Activated CD8-positive, alpha-beta memory T cell treated with anti-CD3 and anti-CD28 coated beads for 1 hour (primary cell): Measurements from ENCODE around the gene FBN1.

Source experiments
- DNase-seq, 2 donors: peaks; one replicate each; pipeline ENCODE4 v3.0.0-alpha.2; 2020; ENCODE audit warnings: low read depth in 1 of 2; ENCODE audit errors: extremely low read depth in 1 of 2

FBN1 gene

DNA sequence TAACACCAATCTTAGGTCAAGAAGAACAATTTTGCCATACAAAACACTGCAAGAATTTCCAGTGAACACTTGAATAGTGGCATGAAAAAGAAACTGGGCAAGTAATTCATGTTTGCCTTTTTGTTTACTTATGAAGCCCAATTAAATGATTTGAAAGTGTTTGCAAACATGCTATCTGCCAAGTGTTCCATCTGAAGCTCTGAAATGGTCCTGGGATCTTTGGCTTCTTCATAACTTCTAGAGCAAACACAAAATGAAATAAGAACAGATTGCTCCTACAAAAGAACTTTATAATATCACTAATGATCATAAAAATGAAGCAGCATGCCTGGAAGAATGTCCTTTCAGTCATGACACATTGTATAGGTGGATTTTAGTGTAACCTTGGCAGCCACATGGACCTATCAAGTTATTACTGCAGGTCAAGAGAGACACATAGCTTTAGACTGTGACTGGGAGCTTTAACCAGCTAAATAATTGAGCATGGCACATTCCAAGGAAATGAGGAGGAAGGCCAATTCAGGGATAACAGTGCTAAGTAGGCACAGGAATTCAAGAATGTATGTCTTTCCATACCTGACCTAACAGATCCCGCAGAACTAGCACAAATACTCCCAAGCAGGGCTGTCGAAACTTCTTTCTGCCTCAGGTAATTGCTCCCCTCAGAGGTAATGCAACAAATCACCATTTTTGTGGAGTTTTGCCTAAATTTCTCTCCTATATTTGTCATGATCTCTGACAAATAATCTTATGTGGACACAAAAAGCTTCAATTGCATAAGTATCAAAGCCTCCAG is 169.7 kb downstream of the FBN1 start:
- DNase-seq: no peak

DNA sequence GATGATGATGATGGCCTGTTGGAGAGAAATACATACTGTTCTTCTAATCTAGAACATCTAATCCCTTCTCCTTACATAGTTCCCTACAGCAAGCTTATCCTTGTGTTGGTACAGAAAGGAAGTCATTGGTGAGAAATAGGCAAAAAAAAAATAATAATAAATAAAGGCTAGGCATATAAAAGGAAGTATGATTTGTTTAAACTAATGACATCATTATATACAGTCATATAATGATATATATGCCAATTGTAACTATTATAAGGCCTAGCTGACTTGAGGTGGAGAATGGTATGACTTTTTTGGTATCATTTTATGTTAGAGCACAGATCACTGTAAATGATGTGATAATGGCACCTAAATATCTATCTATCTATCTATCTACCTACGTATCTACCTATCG is 171.8 kb downstream of the FBN1 start:
- DNase-seq: no peak

DNA sequence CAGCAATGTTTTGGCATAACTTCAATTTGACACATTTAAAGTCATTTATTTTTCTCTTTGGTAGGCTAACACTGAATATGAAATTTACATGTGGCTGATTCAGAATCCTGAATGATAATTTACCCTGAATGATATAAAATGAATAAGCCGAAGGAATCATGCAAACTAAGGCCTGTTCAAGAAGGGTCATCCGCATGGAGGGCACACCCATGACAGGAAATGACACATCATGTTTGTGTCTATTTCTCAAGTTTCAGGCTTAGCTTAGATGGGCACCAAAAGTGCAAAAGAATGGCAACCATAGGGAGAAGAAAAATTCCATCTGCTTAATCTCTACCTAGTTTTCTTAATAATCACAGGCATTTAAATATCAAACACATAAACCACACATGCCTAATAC is 172.8 kb downstream of the FBN1 start:
- no peak for DNase-seq

DNA sequence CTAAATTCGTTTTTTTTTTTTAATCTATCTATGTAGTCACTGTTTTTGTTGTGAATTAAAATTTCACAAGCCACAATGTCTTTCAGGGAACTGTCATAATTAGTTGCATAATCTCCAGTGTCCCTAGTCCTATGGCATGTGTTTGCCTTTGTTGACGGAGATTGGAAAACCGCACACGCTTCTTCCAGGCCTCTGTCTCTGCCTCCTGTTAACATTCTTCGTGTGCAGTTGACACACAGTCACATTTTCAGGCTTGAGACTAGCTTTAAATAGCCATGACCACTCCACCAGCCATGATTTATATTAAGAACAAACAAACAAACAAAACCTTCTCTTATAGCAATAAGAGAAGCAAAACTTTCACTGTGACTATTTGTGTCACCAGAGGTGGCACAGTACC is 174.4 kb downstream of the FBN1 start:
- DNase-seq: no peak

DNA sequence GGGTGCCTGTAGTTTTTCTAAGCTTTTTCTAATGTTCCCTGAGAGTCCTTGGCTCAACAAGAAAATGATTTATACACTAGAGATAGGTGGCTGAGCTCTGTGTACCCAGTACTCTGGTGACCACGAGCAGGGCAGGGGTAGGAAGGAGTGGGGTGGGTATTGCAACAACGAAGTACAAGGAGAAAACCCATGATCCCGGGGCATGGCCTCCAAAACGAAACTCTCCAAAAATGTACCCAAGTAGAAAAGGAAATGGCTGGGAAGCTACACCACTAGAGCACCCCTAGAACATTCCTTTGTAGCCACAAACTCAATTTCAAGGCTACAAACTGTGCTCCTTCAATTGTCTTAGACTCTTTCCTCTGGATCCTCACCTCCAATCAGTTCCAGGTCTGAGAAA is 175.4 kb downstream of the FBN1 start:
- no peak for DNase-seq

DNA sequence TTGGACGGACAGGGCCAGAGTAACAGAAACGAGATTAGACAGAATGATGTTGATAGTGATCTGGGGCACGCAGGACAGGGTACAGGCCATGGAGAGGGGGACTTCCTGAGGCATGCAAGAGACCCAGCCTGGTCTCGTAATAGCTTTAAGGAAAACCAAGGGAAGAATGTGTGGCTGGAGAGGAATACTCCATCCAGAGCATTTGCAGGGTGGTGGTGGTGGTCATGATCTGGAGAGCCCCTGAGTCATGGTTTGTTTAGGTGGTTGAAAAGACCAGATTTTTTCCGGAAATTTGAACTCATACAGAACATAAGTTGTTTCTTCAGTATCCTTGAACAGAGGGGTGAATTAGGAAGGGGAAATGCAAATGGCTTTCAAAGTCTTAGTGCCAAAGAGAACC is 175.8 kb downstream of the FBN1 start:
- DNase-seq: no peak

DNA sequence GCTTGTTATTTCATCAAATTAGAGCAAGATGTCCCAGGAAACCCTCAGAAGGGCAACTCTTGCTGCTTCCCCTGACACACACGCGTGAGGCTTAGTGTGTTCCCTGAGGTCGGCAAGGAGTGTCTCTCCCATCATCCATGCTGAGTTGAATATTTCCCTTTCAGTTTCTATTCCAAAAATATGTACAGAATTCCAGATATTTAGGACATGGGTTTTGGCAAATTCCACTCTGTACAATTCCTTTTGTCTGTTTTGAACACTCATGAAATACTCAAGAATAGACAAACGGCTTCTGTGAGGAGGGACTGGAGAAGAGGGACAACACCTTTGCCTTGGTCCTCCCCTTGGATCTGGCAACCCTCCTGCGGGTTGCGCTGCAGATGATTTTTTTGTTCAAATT is 176.2 kb downstream of the FBN1 start:
- DNase-seq: no peak

DNA sequence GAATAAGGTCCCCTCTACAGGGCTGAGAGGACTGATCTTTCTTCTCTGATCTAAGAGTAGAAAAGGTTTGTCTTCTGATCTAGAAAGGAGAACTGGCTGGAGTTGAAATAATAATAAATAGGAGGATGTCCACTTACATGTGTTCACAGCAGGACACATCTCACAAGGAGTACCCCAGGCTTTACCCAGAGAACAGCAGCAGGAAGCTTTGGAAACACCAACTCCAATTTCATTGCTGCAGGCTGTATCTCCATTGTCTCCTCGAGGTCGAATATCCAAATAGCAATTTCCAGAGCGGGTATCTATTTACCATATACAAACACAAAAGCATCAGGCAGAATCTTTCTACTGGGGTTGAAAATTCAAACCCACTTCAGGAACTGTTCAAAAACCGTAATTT is 177.7 kb downstream of the FBN1 start:
- no peak for DNase-seq

DNA sequence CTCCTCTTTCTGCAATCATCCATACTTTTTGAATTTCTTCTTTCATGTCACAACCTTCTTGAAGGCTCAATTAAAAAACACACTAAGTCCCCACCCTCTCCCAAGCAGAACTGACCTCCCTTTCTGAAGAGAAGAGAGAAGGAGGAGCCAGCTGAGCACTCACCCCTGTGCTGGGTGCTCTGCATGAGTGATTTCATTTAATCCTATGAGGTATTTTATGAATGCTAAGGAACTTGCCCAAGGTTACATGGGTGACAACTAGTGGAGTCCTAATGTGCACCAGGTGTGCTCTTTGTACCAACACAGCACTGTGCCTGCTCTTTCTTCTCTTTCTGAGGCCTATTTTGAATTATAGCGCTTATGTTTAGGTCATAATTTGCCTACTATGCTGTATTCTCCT is 178.7 kb downstream of the FBN1 start:
- no peak for DNase-seq

DNA sequence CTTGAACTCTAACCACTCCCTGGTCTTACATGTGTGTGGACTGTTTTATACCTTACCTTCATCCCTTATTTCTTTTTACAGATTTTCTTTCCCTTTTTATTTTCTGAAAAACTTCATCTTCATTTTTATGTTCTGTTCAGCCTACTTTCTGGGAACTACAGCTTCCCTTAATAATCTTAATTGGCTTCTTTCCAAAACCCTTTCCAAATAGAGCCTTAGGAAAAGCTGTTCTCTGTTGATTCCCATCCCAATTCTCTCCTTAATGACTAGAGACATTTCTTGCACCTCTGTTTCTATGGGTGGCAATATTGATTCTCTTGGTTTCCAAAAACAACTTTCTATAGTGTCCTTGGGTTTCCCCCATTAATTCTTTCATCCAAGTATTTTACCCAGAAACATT is 179.4 kb downstream of the FBN1 start:
- DNase-seq: no peak

DNA sequence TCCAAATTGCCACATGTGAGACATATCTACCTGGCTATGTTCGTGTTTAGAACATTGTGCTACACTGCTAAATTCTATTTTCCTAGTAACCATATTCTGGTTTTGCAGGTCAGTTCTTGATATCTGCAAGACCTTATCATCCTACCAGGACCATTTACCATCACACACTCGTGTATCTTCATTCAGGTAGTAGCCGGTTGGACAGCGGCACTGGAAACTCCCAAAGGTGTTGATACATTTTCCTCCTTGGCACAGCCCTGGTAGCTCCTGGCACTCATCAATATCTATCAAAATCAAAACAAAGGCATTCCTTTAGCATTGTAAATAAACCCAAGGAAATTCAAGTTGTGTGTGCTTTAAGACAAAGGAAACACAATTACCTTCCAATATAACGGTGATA is 180.1 kb downstream of the FBN1 start:
- no peak for DNase-seq

DNA sequence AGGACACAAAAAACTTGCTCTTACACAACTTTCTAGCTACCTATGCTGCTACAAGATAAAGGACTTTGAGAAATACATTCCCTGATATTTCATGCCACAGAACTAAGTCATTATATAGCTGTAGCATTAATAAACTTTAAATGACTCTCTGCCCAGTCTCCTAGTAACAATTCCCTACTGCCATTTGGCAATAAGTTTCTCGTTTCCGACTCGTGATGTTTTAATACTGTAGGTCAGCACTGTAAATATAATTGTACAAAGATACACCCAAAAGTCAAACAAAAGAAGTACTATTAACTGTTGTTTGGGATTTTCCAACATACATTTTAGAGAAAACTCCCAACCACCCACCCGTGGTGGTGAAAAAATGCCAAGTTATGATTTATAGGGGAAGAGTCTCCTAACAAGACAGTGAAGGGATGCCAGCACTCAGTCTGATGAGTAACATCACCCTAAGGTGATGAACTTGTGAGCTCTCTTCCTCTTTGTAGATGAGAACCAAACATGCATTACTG is 182.1 kb downstream of the FBN1 start:
- no peak for DNase-seq

DNA sequence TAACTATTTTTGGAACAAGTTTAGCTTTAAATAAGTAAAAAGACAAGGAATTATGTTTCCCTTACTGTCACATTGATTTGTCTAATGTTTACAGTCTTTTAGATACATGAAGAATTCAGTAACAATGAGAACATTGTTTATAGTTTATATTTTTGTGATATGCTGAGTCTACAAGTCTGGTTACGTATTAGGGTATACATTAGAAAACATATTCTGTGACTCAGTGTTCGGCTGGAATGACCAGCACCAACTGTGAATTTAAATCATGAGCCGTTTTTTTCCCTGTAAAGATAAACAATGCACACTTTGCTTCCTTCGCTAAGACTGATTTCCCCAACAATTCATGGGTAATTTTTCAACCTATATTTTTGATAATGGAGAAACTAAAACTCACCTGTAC is 182.8 kb downstream of the FBN1 start:
- DNase-seq: no peak

DNA sequence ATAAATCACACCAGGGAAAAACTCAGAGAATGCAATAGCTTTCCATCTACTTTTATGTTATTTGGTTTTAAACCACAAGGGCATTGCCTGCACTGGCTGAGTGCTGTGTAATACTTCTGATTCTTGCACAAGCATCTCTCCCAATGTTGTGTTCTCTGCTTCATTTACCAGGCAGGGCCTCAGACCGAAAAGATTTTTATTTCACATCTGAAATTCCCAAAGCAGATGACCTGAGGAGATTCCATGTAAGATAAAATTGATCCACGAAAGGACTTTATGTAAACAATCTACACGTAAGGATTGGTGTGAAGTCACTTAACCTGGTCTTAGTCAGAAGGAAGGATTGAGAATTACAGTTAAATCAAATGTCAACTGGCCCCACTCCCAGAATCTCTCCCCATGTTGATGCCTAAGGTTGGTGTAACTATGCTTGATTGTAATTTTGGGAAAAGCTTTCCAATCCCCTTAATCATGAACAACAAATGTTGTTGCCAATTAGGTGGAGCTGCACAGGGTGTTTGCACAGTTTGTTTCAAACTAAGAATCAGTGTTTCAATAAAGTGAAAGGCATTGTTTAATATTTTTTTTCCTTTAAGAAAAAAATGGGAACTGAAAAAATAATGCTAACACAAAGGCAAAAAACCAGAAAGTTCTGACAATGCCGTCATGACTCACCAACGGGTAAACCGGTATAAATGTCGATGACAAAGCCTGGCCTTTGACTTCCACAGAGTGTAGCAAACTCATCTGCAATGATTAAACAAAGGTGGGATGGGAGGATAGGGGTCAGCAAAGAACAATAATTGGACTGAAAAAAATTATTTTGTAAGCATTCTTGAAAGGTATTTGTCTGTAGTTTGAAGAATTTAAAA is 185.7 kb downstream of the FBN1 start:
- DNase-seq: no peak

DNA sequence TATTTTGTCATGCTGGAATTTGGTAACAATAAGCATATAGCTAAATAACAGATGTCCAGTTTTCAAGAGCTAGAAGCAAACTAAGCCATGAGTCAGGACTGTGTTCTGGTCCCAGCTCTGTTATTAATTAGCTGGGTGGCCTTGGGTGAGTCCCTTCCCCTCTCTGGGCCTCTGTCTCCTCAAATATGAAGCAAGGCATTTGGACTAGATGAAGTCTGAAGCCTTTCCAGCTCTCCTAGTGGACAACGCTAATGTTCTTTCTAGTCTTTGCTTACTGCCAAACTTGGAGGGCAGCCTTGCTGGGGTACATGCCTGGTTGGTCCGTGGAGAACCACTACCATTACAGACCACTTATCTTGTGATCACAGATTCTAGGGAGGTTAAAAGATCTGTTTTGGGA is 186.6 kb downstream of the FBN1 start:
- DNase-seq: no peak

DNA sequence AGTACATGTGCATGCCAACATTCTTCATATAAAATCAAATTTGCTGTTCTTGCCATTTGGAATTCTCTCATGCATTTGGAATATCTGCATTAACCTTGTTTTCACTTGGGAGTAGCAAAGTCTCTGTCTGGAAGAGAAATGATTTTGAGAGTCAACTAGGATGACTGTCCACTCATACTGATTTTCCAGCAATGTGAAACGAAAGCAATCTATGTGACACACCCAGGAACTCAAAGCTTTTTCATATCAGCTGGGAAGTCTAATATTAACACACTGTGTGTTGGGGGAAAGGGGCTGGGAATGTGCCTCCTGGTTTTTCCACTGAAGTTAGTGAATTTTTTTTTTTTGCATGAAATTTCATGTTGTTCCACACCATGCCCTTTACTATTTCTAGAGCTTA is 189.4 kb downstream of the FBN1 start:
- no peak for DNase-seq

DNA sequence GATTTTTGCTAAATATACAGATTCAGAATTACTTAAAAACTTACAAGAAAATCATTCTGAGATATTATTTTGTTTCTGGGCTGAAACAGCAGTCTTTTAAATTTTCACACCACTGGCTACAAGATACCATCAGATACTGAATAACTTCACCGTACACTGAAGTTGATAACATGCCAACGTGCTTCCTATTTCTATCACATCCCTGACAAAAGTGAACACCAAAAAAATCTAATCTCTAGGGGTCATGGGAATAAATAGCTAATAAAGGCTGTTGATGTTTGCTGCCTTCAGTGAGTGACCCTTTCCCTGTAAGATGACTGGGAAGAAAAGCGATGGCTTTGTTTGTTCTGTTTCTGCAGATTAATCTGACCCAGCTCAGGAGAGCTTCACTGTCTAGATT is 193.8 kb downstream of the FBN1 start:
- DNase-seq: no peak

DNA sequence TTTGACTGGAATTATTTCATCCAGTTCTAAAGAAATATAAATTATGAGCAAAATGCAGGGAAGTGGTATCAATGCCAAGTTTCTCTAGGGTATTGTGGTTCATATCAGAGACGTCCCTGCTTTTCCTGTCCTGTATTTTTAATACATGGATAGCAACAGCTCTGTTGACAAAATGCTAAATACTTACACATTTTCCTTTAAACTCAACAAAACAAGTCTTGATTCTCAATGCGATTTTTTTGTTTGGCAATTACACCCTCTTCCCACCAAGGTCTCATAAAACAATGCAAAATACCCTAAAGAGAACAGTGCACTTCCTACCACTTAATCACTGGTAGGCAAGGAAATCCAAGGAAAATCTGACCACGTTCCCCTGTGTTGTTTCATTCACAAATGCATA is 194.3 kb downstream of the FBN1 start:
- DNase-seq: no peak

DNA sequence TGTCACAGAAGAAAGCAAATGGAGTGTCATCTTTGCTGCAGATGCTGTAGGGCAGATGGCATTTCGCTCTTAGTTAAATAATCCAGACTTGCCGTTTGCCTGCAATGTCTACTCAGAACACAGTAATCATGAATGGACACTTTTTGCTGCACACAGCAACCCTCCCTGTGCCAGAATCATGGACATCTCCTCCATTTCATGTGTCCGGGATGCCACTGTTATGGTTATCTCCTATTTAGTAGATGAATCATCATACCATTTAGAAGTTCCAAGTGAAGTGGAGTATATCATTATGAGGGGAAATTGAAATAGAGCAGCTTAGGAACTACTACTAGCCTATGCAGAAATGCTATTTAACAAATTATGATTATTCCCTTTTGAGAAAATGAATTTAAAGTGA is 195.8 kb downstream of the FBN1 start:
- no peak for DNase-seq

DNA sequence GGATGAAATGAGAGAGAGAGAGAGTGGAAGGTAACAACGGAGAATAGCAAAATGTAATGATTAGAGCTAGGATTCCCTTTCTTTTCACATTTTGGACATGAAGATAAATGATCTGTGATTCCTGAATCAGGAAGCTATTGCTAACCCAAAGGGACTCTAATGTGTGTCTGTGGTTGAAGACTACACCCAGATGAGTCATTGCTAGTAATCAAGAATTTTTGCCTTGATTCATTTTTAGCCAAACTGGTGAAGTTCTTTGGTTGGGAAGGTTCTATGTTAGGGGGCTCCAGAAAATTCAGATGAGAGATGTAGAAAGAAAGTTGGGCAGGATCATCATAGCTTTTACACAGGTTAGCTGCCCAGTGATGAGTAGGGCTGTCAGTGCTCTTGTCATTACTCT is 197.9 kb downstream of the FBN1 start:
- no peak for DNase-seq

DNA sequence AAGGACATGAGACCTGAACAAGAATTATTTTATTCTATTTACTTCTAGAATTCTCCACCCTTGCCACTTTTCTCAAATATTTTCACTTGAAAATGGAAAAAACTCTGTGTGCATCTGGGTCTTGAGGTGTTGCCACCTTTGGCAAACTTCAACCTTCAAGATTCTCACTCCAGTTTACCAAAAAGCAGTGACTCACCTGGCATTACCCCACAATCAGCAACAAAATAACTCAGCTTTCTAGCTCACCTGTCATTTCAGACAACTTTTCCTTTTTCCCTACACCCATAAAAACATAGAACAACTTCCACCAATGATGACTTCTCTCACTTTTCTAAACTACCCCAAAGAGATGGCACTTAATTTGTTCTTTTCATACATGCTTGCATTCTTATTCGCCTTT is 198.5 kb downstream of the FBN1 start:
- DNase-seq: no peak

DNA sequence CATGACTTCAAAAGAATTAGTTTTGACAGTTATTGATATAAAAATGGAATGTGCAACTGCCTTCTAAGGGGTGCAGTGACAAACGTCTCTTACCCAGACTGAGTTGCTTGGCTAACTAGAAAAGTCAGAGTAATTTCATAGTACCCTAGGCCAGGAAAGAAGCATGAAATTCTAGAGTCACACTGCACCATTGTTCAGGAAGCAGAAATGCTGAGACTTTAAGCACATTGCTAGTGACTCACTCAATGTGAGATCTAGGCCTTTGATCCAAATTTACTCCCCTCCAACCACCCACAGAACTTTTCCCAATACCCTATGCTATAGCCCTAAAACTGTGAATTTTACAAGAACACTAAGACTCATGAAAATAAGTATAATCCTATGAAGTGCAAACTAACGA is 203.5 kb downstream of the FBN1 start:
- DNase-seq: no peak
